GM03348 (cell line): ENCODE data around the gene GSTCD.
"Not testable (repeated sequence)": the region's sequence is repeated elsewhere in the genome, so short reads cannot be mapped to it uniquely, and the experiment has no call there.

ENCODE experiments used
- DNase-seq: peaks from one replicate; pipeline ENCODE4 v3.0.0; 2012; ENCODE audit warnings: low spot score

GSTCD gene

DNA sequence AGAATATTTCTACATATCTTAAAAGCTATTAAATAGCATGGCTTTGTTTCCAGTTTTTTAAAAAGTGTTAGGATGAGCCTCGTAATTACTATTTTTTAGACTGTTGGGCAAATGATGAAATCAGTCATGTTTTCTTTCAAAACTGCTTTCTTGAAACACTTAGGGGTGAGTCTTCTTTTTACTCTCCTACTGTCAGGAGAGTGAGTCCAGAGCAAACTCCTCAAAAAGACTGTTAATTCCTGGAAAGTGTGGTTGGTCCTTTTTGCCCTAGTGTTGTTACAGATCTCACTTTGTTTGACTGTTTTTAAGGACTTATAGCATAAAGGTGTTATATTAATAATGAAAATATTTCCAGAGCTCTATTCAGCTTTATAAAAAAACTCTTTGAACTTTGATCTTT is 6.3 kb downstream of the GSTCD start:
- no peak for DNase-seq

DNA sequence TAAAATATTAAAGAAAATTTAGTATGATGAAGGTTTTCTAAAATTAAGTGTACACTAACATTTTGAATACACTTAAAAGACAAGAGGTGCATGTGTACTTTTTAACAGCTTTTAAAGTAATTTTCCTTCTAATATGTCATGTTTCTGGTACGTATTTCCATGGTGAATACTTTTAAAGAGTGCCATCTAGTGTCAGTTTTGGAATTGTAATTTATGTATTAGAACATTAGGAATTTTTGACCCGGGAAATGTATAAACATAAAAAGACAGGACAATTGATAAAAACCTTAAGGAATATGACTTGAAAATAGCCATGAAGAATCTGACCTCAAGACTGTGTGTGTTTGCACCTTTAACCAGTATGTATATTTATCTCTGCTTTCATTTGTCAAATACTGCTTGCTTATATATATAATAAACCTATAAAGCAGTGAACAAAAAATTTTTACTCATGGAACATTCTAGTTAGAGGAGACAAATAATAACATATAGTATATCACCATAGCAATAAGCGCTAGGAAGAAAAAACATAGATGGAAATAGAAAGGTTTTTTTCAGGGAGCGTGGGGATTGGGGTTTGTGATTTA is 7.2 kb downstream of the GSTCD start:
- peak; percentile 56 for DNase-seq

DNA sequence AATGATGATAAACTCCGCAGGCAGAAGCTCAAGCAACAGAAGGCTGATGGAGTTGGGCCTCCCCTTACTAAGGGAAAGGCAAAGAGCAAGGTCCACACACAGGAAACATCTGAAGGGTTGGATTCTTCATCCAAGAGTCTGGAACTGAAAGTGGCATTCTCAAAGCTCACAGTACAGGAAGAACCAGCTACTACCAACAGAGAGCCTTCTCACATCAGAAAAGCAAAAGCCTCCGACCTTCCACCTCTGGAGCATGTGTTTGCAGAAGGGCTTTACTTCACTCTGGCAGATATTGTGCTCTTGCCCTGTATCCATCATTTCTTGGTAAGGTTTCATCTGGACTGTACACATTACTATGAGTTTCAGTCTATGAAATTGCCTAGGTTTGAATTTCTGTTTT is 10.6 kb downstream of the GSTCD start:
- no peak for DNase-seq

DNA sequence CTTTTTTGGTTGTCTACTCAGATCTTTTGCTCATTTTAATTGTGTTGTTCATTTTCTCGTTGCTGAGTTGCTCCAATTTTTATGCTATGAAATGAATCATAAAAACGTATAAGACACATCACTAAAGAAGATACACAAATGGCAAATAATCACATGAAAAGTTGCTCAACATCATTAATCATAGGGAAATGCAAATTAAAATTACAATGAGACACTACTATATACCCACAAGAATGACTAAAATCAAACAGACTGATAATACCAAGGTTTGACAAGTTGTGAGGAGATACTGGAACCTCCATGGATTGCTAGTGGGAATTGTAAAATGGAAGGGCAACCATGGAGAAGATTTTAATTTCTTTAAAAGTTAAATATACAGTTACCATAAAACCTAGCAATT is 17.0 kb downstream of the GSTCD start:
- DNase-seq, result no peak

DNA sequence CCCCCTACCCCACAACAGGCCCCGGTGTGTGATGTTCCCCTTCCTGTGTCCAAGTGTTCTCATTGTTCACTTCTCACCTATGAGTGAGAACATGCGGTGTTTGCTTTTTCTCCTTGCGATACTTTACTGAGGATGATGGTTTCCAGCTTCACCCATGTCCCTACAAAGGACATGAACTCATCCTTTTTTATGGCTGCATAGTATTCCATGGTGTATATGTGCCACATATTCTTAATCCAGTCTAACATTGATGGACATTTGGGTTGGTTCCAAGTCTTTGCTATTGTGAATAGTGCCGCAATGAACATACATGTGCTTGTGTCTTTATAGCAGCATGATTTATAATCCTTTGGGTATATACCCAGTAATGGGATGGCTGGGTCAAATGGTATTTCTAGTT is 21.3 kb downstream of the GSTCD start:
- not testable (repeated sequence) for DNase-seq

DNA sequence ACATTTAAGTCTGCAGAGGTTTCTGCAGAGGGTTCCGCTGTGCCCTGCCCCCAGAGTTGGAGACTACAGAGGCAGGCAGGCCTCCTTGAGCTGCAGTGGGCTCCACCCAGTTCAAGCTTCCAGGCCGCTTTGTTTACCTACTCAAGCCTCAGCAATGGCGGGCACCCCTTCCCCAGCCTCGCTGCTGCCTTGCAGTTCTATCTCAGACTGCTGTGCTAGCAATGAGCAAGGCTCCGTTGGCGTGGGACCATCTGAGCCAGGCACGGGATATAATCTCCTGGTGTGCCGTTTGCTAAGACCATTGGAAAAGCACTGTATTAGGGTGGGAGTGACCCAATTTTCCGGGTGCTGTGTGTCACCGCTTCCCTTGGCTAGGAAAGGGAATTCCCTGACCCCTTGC is 26.6 kb downstream of the GSTCD start:
- not testable (repeated sequence) for DNase-seq

DNA sequence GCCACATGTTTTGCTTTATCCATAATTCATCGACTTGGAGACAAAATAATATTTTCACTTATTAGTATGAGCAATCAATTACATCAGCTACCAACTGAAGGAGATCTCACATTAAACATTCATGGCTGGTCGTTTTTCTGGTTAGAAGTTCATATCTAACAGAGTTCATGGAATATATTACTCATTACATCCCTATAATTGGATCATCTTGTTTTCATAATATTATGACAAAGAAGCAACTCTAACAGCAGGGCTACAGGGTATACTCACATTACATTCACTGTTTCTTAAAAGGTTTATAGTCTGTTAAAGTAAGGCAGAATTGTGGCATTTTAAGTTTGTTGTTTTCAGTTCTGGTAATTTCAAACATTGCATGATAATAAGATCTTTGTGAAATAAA is 33.0 kb downstream of the GSTCD start:
- peak; percentile 12 for DNase-seq

DNA sequence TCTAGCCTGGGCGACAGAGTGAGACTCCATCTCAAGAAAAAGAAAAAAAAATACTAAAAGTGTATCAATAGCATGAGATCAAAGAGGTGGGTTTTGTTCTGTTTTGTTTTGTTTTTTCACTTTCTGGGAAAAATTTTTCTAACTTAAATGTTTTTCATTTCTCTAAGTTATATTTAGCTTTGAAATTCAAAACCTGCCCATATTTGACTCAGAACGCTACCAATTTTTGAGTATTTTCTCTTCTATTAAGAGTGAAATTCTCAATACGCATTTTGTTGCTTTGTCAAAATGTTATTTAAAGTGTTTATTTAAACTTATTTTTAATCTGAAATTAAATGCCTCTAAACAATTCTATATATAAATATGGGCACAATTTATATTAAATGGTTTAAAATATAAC is 39.6 kb downstream of the GSTCD start:
- no peak for DNase-seq

DNA sequence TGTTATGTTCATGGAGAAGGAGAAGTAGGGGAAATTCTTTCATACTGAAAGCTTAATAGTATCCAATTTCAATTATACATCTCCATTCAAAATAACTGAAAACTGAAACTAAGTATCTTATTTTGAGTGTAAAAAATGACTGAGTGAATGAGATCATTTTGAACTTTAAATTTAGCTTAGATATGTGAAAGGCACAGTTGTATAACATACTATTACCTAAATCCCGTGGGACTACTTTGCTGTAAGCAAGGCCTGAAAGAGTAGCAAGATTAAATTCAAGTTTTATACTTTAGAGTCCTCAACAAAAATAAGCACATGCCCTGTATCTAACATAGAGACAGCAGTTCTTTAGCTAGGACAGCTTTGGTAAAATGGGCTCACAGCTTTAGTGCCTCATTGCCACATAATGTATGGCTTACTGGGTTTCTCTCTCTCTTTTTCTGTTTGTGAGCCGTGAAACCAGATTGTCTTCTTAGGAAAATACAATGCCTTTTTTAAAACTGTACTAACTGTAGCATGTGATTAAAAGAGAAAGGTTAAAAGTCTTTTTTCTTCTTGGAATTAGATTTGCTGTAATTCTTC is 43.2 kb downstream of the GSTCD start:
- DNase-seq, result no peak

DNA sequence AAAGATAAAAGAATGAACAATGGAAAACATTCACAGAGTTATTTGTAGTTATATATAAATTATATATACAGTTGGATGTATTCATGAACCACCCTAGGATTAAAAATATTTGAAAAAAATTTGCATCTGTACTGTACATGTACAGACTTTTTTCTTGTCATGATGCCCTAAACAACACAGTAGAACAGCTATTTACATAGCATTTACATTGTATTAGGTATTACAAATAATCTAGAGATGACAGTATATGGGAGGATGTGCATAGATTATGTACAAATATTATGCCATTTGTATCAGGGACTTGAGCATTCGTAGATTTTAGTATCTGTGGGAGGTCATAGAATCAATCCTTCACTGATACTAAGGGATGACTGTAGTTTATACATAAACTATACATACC is 44.8 kb downstream of the GSTCD start:
- DNase-seq, result no peak

DNA sequence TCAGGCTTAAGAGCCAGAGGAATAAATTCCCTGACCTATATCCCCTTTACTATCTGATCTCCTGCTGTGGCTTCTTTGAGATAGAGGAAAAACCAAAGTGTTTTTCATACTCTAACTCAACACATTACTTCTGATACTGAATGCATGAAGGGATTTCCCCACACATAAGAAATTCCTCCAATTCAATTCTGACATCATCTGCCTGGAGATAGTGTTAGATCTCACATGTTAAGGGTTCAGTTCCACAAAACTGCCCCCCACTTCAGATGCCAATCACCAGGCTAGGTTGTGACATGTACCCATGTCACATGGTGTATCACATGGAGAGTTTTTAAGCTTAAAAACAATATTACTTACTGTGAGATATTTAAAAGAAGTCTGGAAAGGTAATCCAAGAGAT is 46.8 kb downstream of the GSTCD start:
- no peak for DNase-seq

DNA sequence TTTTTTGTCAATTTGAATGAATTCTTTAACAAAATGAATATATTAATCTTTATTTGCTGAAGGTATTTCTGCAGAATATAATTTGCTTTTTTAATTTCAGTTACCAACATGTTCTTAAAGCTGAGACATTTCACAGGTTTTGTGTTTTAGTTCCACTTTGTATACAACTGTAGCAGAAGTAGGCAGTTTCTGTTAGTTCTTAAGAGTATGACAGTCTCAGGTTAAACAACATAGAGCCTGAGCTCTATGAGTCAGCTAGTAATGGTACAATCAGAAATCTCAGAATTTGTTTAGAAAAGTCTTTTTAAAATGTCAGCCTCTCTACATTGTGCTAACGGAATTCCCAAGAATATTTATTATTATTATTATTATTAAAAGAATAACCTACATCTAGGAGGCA is 50.4 kb downstream of the GSTCD start:
- no peak for DNase-seq

DNA sequence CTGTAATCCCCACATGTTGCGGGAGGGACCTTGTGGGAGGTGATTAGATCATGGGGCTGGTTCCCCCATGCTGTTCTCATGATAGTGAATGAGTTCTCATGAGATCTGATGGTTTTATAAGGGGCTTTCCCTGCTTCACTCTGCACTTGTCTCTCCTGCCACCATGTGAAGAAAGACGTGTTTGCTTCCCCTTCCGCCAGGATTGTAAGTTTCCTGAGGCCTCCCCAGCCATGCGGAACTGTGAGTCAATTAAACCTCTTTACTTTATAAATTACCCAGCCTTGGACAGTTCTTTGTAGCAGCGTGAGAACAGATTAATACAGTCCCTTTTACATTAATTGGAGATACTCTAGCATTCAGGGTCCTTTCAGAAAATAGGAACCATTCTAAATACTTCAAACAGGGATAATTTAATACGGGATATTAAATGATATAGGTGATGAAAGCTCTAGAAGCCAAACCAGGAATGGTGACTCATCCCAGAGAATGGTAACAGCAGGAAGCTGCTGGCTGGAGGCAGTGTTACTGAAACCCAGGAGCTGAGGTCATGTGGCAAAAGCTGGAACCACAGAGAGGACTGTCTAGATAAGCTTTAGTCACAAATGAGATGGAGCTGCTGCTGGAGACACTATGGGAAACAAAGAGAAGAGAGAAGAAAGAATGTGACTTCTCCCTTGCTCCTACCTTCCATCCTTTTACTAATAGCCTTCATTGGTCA is 57.3 kb downstream of the GSTCD start:
- DNase-seq, result peak; percentile 52

DNA sequence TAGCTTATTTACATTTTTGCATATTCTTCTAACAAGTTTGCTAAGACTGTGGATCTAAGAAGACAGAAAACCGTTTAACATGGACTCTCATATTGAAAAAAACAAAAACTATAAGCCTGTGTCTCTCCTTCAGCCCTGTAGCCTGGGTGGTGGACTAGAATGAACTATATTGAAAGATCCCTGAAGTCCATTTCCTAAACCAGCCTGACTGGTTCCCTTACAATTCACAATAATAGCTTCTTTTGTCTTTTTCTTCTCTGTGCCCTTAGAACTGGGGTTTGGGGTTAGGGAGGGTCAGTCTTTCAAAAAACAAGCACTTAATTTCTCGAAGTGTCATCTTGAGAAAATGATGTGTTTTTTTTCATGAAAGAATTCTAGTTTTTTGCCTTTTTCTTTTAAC is 59.0 kb downstream of the GSTCD start:
- no peak for DNase-seq

DNA sequence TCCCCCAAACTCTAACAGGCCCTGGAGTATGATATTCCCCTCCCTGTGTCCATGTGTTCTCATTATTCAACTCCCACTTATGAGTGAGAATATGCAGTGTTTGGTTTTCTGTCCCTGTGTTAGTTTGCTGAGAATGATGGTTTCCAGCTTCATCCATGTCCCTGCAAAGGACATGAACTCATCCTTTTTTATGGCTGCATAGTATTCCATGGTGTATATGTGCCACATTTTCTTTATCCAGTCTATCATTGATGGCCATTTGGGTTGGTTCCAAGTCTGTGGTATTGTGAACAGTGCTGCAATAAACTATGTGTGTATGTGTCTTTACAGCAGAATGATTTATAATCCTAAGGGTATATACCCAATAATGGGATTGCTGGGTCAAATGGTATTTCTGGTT is 61.9 kb downstream of the GSTCD start:
- not testable (repeated sequence) for DNase-seq

DNA sequence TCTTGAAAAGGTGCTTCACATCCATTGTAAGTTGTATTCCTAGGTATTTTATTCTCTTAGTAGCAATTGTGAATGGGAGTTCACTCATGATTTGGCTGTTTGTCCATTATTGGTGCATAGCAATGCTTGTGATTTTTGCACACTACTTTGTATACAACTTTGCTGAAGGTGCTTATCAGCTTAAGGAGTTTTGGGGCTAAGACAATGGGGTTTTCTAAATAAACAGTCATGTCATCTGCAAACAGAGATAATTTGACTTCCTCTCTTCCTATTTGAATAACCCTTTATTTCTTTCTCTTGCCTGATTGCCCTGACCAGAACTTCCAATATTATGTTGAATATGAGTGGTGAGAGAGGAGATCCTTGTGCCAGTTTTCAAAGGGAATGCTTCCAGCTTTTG is 63.5 kb downstream of the GSTCD start:
- not testable (repeated sequence) for DNase-seq

DNA sequence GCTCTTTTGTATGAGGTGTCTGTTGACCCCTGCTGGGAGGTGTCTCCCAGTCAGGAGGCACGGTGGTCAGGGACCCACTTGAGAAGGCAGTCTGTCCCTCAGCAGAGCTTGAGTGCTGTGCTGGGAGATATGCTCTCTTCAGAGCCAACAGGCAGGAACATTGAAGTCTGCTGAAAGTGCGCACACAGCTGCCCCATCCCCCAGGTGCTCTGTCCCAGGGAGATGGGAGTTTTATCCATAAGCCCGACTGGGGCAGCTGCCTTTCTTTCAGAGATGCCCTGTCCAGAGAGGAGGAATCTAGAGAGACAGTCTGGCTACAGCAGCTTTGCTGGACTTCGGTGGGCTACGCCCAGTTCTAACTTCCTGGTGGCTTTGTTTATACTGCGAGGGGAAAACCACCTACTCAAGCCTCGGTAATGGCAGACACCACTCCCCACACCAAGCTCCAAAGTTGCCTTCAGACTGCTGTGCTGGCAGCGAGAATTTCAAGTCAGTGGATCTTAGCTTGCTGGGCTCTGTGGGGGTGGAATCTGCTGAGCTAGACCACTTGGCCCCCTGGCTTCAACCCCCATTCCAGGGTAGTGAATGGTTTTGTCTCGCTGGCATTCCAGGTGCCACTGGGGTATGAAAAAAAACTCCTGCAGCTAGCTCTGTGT is 67.3 kb downstream of the GSTCD start:
- DNase-seq, result not testable (repeated sequence)

DNA sequence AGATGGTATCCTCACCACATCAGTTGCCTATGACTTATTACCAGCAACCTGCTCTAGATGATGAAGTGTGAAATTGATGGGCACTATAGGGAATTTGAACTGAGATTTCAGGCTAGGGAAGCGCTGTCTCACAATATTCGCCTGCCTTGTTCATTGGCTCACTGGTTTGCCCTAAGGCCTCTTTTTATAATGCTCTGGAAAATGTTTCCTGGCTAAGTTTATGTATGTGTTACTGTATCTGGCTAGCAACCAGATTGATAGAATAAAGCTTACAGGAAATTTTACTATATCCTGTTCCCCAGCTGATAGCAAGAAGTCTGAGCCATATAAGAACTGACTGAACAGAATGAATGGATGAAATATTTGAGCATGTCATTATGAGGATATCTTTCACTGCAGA is 71.6 kb downstream of the GSTCD start:
- DNase-seq, result no peak

DNA sequence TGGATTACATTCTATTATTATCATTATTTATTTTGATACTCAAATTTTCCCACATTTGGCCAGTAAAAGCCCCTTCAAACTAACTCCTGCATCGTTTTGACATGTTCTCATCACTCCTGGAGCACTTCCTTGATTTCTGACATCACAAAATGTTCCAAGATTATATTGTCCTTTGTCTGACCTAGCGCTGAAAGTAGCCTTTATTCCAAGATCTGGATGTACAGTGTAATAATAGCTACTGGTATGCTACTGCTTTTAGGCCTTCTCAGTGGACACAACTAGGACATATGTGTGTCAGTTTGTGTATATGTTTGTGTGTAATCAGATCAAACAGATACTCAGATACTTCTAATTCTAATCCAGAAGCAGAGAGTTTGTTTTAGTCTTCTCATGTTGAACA is 76.2 kb downstream of the GSTCD start:
- no peak for DNase-seq

DNA sequence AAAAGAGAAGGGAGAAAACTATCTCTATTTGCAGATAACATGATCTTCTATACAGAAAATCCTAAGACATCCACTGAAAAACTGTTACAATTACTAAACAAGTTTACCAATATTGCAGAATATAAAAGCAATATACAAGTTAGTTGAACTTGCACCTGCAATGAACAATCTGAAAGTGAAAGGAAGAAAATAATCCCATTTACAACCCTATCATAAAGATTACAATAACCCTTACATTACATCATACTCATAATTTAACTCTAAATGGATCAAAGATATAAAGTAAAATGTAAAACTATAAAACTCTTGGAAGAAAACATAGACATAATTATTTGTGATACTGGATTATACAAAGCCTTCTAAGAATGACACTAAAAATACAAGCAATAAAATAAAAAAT is 77.2 kb downstream of the GSTCD start:
- no peak for DNase-seq

DNA sequence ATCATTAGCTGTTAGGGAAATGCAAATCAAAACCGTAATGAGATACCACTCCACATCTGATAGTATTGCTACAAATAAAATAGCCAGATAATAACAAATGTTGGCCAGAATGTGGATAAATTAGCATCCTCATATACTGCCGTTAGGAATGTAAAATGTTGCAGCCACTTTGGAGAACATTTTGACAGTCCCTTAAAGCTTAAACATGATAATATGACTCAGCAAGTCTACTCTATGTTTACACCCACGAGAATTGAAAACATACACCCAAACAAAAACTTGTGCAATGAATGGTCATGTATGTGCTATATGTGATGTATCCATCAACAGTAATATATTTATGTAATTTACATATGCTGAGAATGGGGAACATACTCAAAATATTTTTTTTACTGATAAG is 78.2 kb downstream of the GSTCD start:
- no peak for DNase-seq

DNA sequence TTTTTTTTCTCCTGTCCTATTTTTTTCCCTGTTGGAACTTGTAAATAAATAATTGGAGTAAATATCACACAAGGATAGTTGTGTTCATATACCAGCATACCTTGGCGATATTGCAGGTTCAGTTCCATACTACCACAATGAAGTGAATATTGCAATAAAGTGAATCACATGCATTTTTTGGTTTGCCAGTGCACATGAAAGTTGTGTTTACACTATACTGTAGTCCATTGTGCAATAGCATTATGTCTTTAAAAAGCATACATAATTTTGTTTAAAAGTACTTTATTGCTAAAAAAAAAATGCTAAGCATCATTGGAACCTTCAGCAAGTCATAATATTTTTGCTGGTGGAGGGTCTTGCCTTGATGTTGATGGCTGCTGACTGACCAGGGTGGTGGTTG is 88.6 kb downstream of the GSTCD start:
- no peak for DNase-seq

DNA sequence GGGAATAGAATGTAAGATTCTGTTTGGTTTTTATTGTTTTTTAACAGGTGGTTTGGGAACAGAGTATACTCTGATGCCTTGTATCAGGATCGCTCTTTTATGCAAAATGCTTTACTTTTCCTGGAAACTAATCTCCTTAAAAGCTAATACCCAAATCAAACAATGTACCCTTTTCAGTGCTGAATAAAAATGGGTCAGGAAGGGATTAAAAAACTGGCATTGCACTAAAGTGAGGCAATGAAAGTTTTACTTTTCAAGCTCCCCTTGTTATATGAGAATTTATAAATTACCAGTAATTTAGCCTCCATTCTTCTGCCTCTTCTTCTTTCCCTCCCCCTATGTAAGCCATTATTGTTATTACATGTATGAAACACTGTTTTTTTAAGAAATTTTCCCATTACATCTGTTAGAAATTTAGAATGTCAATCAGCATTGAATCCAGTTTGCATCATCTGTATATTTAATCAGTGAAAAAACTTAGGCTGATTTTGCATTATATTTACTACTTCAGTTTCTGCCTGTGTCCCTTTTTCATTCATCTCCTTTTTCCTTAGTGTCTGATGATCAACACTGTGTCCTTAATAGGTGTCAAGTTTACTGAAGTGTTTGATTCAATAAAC is 97.0 kb downstream of the GSTCD start:
- DNase-seq, result no peak
